Duodenal mucosa (tissue), 2 donors: ENCODE data around the gene TTC39A.

Source experiments
- H3K27ac ChIP-seq: one replicate; pipeline ENCODE4 v1.7.0; 2013; ENCODE audit warnings: low read depth, low read length
- H3K27me3 ChIP-seq, 2 donors: one replicate each; pipeline ENCODE4 v1.7.0; 2013; ENCODE audit warnings: low read length in 2 of 2, control low read depth in 1 of 2; ENCODE audit not compliant: insufficient read depth in 2 of 2, control insufficient read depth in 1 of 2
- H3K36me3 ChIP-seq, 2 donors: one replicate each; pipeline ENCODE4 v1.7.0; 2013; ENCODE audit warnings: low read length in 2 of 2, control low read depth in 1 of 2; ENCODE audit not compliant: insufficient read depth in 2 of 2, control insufficient read depth in 1 of 2
- H3K4me1 ChIP-seq, 2 donors: one replicate each; pipeline ENCODE4 v1.7.0; 2013; ENCODE audit warnings: low read length in 2 of 2, control low read depth in 1 of 2; ENCODE audit not compliant: insufficient read depth in 2 of 2, control insufficient read depth in 1 of 2
- H3K4me3 ChIP-seq, 2 donors: one replicate each; pipeline ENCODE4 v1.7.0; 2013; ENCODE audit warnings: low read length in 2 of 2, low read depth in 1 of 2
- H3K9ac ChIP-seq, 2 donors: one replicate each; pipeline ENCODE4 v1.7.0; 2013; ENCODE audit warnings: low read length in 2 of 2, low read depth in 1 of 2
- H3K9me3 ChIP-seq, 2 donors: one replicate each; pipeline ENCODE4 v1.7.0; 2013; ENCODE audit warnings: low read length in 2 of 2, control low read depth in 1 of 2; ENCODE audit not compliant: control insufficient read depth in 1 of 2

The TTC39A gene

GRCh38 chr1:51330331-51331201, at the start of gene TTC39A:
TTC39A (minus strand) TSS chr1:51330562; CDS start chr1:51330477, 85 bp downstream.
- peaks cover 3 to 7% of the 10 kb centered on the region in 2 donors for H3K27me3 ChIP-seq

GRCh38 chr1:51378871-51379270, 48.5 kb upstream of the TTC39A start:
- Histone ChIP-seq H3K9ac (no peak overlapping the region), H3K27me3 (no peaks in the 10 kb centered on the region), H3K9me3 (no peaks in the 10 kb centered on the region), H3K36me3 (peaks cover 0 to 33% of the 10 kb centered on the region in 2 donors), H3K27ac (no peak overlapping the region), H3K4me3 (no peak overlapping the region), H3K4me1 (no peaks in the 10 kb centered on the region)

More at GRCh38 chr1:51330331-51331201, at the start of gene TTC39A:
- peak within 1 kb of the TSS; percentile 61 to 71 for H3K4me3 ChIP-seq
- no peaks in the 10 kb centered on the region for H3K36me3 ChIP-seq
- H3K27ac ChIP-seq = peak within 1 kb of the TSS; percentile 46
- H3K9me3 ChIP-seq = no peaks in the 10 kb centered on the region
- peaks cover 15 to 23% of the 10 kb centered on the region in 2 donors for H3K4me1 ChIP-seq
- H3K9ac ChIP-seq = peak within 1 kb of the TSS in 1 of 2 donors; percentile 41

- H3K4me3 ChIP-seq = no peak overlapping the region
- no peak overlapping the region for H3K27ac ChIP-seq
- peaks cover 14 to 47% of the 10 kb centered on the region in 2 donors for H3K36me3 ChIP-seq
- H3K4me1 ChIP-seq = no peaks in the 10 kb centered on the region
- no peak overlapping the region for H3K9ac ChIP-seq
- H3K9me3 ChIP-seq = no peaks in the 10 kb centered on the region
- H3K27me3 ChIP-seq = no peaks in the 10 kb centered on the region
Observed at GRCh38 chr1:51373898-51374297, 43.5 kb upstream of the TTC39A start.

GRCh38 chr1:51372561-51372960, 42.2 kb upstream of the TTC39A start:
- Histone ChIP-seq H3K9ac (no peak overlapping the region), H3K27ac (no peak overlapping the region), H3K36me3 (peaks cover 14 to 44% of the 10 kb centered on the region in 2 donors), H3K4me3 (no peak overlapping the region), H3K4me1 (no peaks in the 10 kb centered on the region), H3K27me3 (no peaks in the 10 kb centered on the region), H3K9me3 (no peaks in the 10 kb centered on the region)

GRCh38 chr1:51369171-51369570, 38.8 kb upstream of the TTC39A start:
- H3K4me3 ChIP-seq = no peak overlapping the region
- H3K36me3 ChIP-seq = peaks cover 14 to 38% of the 10 kb centered on the region in 2 donors
- no peaks in the 10 kb centered on the region for H3K9me3 ChIP-seq
- no peak overlapping the region for H3K27ac ChIP-seq
- no peaks in the 10 kb centered on the region for H3K4me1 ChIP-seq
- H3K27me3 ChIP-seq = no peaks in the 10 kb centered on the region
- no peak overlapping the region for H3K9ac ChIP-seq

GRCh38 chr1:51365774-51366173, 35.4 kb upstream of the TTC39A start:
- H3K27ac ChIP-seq = no peak overlapping the region
- no peak overlapping the region for H3K9ac ChIP-seq
- H3K4me3 ChIP-seq = no peak overlapping the region
- no peaks in the 10 kb centered on the region for H3K4me1 ChIP-seq
- H3K9me3 ChIP-seq = no peaks in the 10 kb centered on the region
- H3K36me3 ChIP-seq = peaks cover 2 to 35% of the 10 kb centered on the region in 2 donors
- no peaks in the 10 kb centered on the region for H3K27me3 ChIP-seq

DNA sequence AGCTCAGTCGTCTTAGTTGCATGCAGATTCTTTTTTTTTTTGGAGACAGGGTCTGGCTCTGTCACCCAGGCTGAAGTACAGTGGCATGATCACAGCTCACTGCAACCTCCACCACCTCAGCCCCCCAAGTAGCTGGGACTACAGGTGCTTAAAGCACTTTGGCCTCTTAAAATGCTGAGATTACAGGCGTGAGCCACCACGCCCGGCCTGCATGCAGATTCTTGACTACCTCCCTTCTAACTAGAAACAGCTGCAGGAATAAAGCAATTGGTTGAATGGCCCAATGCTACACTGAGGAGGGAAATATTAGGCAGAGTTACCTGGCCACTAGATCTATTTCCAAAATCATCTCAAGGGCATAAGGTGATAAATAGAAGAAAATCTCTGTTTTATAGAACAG, 29.5 kb upstream of the TTC39A start:
- no peaks in the 10 kb centered on the region for H3K4me1 ChIP-seq
- H3K27me3 ChIP-seq = no peaks in the 10 kb centered on the region
- no peaks in the 10 kb centered on the region for H3K9me3 ChIP-seq
- no peak overlapping the region for H3K27ac ChIP-seq
- peaks cover 2 to 46% of the 10 kb centered on the region in 2 donors for H3K36me3 ChIP-seq
- H3K9ac ChIP-seq = no peak overlapping the region
- no peak overlapping the region for H3K4me3 ChIP-seq

DNA sequence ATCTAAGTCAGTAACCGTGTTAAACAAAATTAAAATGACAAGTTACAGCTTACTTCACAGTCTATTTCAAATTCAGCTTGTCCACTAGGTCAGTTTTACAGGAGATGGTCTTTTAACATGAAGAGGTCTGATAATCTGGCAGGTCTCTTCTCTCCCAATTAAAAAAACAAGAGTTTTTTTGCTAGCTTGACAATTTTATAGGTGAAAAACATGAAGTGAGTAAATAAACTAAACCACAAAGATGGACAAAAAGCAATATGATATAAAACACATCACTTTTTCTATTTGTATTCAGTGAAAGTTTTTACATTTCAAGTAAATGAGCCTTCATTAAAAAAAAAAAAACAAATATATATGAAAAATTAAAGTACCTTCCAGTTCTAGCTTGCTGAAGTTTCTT, 25.0 kb upstream of the TTC39A start:
- no peaks in the 10 kb centered on the region for H3K4me1 ChIP-seq
- H3K27ac ChIP-seq = no peak overlapping the region
- H3K9me3 ChIP-seq = no peaks in the 10 kb centered on the region
- H3K36me3 ChIP-seq = peaks cover 0 to 22% of the 10 kb centered on the region in 2 donors
- no peak overlapping the region for H3K9ac ChIP-seq
- H3K4me3 ChIP-seq = no peak overlapping the region
- no peaks in the 10 kb centered on the region for H3K27me3 ChIP-seq

DNA sequence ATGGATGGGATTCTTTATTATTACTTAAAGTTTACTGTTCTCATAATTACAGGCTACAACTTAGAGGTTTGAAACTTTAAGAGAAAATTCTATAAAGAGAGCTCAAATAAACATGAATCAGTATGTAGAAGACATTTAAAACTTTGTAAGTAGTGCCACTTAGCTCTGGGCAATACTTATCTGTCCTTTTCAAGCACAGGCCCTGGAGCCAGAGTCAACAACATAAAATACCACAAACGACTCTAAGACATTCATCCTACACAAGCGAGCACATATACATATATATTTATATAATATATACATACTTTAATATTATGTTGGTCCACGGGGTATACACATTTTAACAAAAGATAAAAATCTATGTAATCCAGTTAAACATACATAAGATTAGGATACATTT, 24.1 kb upstream of the TTC39A start:
- peaks cover 0 to 17% of the 10 kb centered on the region in 2 donors for H3K36me3 ChIP-seq
- no peaks in the 10 kb centered on the region for H3K27me3 ChIP-seq
- H3K4me1 ChIP-seq = no peaks in the 10 kb centered on the region
- H3K4me3 ChIP-seq = no peak overlapping the region
- H3K9me3 ChIP-seq = no peaks in the 10 kb centered on the region
- no peak overlapping the region for H3K9ac ChIP-seq
- H3K27ac ChIP-seq = no peak overlapping the region

DNA sequence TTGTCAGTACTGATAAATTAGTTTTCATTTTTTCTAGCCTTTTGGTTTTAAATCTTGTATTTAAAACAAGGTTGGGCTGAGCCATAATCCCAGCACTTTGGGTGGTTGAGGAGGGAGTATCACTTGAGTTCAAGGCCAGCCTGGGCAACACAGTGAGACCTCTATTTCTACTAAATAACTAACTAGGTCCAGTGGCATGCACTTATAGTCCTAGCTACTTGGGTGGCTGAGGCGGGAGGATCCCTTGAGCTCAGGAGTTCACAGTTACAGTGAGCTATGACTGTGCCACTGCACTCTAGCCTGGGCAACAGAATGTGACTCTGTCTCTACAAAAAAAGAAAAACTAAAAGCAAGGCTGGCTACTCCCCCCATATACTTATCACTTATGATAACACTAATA, 21.5 kb upstream of the TTC39A start:
- H3K4me1 ChIP-seq = no peaks in the 10 kb centered on the region
- no peaks in the 10 kb centered on the region for H3K27me3 ChIP-seq
- peaks cover 0 to 9% of the 10 kb centered on the region in 2 donors for H3K36me3 ChIP-seq
- H3K9ac ChIP-seq = no peak overlapping the region
- H3K4me3 ChIP-seq = no peak overlapping the region
- H3K27ac ChIP-seq = no peak overlapping the region
- no peaks in the 10 kb centered on the region for H3K9me3 ChIP-seq
